GM08714 (cell line): ENCODE results near the gene TTLL11.

ENCODE experiments used
- H3K4me3 ChIP-seq: fragments of 200-500 bp; sonication (Bioruptor generic); 2 replicates; pipeline ENCODE4 v1.5.1; 2014; ENCODE audit warnings: mild to moderate bottlenecking, low read length, inconsistent platforms
- ZNF274 ChIP-seq: IDR thresholded peaks from 2 replicates; pipeline ENCODE4 v1.6.1; 2012; ENCODE audit warnings: mild to moderate bottlenecking, low read depth, low read length

TTLL11 gene

DNA sequence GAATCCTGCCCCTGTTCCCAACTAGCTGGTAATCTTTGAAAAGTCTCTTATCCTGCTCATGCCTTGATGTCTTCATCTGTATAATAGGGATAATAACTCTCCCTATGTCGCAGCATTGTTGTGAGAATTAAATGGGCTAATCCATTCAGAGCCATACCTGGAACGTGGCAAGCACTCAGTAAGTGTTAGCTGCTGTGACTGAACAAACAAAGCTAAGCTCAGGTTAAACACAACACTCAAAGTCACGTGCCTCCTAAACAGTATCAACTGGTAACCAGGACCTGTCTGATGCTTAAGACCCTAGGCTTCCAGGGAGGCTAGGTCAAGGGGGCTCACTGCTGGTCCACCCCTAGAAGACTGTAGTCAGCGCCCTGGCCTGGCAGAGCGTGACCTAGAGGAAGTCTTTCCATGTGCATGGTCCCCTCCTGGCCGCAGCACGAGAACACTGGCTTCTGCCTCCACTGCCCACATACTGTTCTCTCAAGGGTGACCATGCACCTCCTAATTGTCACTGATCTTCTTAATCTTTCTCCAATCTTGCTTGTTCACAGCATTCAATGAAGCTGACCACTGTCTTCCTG, 211.1 kb downstream of the TTLL11 start:
- TF ChIP-seq ZNF274: no peak
- no peak overlapping the region for H3K4me3 ChIP-seq

DNA sequence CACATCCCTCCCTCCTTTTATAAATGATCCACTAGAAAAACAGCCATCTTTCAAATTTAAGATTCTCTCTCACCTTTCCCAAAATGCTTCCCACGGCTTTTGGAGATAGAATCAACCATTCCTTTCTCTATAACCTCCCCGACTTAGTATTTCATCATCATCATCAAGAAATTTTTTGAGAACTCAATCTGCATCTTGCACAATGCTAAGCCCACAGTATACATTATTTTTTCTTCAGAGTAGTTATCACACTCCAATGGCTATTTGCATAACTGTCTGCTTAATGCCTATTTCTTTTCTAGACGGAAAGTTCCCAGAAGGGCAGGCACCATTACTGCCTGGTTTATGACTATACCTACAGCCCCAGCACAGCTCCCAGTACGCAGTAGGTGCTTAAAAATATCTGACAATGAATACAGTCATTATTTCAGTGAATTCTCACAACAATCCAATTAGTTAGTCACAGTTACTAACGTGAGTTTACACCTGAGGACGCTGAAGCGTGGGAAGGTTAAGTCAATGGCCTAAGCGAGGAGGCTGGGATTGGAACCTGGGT, 212.7 kb downstream of the TTLL11 start:
- no peak for TF ChIP-seq ZNF274
- H3K4me3 ChIP-seq: no peak overlapping the region

DNA sequence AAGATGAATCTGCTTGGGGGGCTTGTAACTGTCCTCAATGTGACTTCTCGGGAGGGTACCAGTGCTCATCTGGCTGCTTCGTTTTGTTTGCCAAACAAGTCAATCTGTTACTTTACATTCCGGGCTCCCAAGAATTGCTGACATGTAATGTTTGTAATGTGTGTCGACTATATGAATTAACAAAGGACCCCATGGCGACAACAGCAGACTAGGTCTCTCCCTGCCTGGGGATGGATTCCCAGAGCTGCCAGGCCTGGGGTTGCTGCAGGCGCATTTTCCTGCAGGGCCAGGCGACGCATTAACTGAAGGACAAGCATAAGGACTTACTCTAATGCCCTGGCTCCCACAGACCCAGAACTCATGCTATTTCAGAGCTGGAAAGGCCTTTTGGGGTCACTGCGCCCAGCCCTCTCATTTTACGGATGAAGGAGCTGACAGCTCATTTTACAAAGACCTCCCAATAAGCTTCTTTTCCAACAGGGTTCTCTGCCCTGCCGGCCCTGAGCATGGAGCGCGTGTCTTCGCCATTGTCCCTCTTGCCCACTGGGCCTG, 214.8 kb downstream of the TTLL11 start:
- TF ChIP-seq ZNF274: no peak

DNA sequence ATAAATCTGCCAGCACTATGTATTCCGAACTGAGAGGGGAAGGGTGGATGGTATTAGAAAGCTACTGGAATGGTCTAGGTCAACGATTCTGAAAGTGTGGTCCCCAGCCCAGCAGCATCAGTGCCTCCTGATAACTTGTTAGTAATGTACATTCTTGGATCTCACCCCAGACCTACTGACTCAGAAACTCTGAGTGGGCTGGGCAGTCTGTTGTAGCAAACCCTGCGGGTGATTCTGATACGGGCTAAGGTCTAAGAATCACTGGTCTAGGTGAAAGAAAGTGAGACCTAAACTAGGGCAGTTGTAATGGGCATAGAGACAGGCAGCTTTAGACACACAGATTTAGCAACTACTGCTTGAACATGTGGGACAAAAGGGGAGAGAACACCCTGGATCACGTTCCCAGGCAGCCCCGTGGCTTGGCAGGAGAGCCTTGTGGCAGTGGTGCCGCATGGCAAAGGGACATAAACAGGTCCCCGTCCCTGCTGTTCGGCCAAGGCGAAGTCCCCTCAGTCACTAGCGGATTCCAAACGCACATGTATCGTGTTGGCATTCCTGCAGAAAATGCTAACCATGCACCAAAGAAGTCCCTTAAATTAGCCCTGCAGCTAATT, 216.3 kb downstream of the TTLL11 start:
- no peak for TF ChIP-seq ZNF274

More for the DNA sequence above, 214.8 kb downstream of the TTLL11 start:
- H3K4me3 ChIP-seq: no peak overlapping the region

DNA sequence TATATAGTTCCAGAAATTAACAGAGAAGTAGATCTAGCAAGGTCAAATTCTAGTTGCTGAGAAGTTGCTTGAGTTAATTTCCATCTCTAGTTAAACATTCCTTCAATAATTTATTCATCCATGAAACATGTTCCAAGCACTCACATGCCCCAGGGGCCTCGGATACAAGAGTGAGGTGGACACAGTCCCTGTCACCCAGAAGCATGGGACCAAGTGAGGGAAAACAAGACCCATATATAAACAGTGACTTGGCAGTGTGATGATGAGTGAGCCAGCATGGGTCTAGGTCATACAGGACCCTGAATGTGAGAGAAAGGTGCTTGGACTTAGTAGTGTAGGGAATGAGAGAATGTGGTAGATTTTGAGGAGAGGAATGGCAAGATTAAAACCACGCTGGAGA, 216.9 kb downstream of the TTLL11 start:
- no peak for TF ChIP-seq ZNF274
- no peak overlapping the region for H3K4me3 ChIP-seq

More for the DNA sequence above, 216.3 kb downstream of the TTLL11 start:
- no peak overlapping the region for H3K4me3 ChIP-seq

DNA sequence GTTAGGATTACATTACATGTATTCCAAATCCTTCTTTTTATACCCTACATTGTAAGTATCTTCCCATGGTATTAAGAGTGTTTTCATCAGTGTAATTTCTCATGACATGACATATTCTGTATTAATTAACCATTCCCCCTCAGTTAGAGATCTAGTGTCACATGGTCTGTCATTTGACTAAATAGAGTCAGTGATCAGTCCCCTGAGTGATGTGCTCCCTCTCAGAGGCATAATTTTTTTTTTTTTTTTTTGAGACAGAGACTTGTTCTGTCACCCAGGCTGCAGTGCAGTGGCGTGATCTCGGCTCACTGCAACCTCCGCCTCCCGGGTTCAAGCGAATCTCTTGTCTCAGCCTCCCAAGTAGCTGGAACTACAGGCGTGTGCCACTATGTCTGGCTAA, 218.6 kb downstream of the TTLL11 start:
- no peak overlapping the region for H3K4me3 ChIP-seq
- TF ChIP-seq ZNF274: no peak

DNA sequence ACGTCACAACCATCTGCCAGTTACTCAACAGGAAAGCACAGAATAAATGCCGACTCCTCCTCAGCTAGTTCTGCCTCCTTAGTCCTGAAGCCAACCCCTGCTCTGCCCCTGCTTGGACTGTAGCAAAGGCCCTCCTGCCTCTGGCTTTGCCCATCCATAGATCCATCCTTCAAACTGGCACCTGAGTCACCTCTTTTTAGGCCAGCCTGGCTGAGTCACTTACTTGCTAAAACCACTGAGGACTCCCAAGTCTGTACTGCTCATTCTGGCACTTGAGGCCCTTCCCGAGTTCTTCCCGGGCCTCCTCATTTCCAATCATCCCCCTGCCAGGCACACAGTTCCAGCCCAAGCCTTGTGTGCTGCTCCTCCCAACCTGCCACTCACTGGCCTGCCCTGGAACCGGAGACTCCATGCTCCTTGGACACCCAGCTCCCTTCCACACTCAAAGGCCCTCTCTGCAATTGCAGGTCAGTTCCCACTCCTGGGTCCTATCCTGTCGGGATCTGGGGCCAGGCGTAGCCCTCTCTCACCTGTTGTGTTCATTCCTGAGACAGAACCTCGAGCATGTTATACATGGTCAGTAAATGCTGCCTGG, 221.6 kb downstream of the TTLL11 start:
- no peak for TF ChIP-seq ZNF274
- H3K4me3 ChIP-seq: no peak overlapping the region

DNA sequence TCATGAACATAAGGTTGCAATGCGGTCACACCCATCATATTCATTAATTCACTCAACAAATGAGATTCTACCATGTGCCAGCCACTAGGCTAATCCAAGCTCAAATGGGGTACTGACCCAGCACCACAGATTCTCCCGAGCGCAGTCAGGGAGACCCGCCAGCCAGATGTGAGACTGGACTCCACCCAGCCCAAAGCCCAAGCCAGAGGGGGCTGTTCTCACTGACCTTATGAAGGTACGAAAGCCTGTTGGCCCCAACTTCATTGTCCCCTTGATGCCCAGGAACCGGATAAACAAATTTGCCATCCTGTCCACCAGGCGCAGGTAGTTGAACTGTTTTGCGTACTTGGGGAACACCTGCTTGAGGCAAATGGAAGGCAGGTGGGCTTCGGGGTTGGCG, 222.8 kb downstream of the TTLL11 start:
- no peak for TF ChIP-seq ZNF274

DNA sequence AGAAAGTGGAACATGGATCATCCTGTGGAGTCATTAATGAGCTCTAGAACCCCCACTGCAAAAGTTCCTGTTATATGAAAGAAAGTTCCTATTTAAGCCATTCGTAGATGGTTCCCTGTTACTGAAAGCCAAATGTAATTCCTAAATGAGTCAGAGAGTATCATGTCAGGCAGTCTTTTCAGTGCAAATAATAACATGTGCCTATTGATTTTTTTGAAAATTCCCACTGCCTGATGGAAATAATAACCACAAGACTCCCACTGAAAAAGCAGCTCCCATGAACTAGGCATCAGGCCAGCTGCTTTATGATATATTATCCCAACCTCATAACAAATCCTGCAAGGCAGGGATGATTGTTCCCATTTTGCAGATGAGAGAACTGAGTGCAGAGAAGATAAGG, 224.5 kb downstream of the TTLL11 start:
- no peak overlapping the region for H3K4me3 ChIP-seq

More for the DNA sequence above, 222.8 kb downstream of the TTLL11 start:
- no peak overlapping the region for H3K4me3 ChIP-seq

DNA sequence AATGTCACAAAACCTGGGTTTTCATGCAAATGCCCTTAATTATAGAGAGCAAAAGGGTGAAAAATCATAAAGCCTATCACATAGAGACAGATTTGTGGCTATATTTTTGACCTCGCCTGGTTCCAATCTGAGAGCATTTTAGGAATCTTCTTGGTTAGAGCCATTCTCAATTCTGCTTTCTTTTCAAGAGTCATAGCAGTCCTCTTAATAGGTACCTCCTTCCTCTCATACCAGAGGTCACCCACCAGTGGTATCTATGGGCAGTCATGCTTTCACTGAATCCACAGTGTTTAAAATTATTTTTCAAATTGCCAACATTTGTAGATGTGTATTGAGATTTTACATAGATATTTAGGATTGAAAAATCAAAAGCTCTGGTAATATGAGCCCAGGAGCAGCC, 226.2 kb downstream of the TTLL11 start:
- no peak overlapping the region for H3K4me3 ChIP-seq
- no peak for TF ChIP-seq ZNF274

More for the DNA sequence above, 224.5 kb downstream of the TTLL11 start:
- no peak for TF ChIP-seq ZNF274

DNA sequence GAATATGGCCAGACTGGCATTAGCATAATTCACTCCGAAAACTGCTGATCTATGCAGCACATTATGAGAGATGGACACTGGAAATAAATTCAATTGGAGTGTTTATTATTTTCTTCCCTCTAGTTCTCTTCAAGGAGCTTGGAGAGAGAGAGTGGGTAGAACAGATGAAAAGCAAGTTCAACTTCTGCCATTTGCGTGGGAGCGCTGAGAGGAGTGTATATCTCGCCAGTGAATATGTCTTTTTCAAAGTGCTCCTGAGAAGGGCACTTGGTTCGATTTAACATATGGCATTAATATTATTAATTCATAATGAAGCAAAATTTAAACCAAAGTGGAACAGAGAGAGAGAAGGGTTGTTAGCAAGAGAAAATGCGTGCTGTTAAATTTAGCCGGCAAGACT, 227.2 kb downstream of the TTLL11 start:
- no peak for TF ChIP-seq ZNF274

DNA sequence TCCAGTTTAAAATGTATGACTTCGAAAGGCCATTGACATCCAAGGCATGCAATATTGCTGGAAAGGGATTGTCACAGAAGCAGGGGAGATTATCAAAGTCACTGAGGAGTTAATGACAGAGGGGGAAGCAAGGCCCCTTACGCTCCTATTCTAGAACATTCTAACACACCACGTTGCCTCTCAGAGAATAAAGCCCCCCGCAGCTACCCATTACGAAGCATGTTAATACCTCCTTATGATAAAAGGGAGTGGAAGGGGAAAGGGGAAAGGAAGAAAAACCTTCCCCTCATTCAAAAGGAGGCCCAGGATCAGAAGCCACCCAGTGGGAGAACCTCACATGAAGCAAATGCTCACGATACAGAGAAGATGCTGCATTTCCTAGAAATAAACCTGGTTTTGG, 228.0 kb downstream of the TTLL11 start:
- no peak for TF ChIP-seq ZNF274
- H3K4me3 ChIP-seq: no peak overlapping the region

More for the DNA sequence above, 227.2 kb downstream of the TTLL11 start:
- H3K4me3 ChIP-seq: no peak overlapping the region

DNA sequence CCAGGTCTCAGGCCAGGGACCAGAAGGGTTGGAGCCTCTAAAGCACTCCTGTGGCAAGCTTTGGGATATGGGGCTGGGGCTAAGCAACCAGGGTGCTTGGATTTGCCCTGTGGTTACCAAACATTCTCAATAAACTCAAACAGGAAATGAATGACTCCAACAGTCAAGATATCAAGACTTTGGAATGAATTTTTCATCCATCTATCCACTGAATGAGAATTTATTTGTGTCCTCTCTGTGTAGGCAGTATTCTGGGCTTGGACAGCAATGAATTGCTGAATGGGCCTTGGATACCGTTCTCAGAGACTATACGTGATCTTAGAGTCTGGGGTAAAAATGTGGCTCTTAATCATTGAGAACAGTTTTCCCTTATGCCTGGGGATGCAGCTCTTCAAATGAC, 229.2 kb downstream of the TTLL11 start:
- TF ChIP-seq ZNF274: no peak
- no peak overlapping the region for H3K4me3 ChIP-seq

DNA sequence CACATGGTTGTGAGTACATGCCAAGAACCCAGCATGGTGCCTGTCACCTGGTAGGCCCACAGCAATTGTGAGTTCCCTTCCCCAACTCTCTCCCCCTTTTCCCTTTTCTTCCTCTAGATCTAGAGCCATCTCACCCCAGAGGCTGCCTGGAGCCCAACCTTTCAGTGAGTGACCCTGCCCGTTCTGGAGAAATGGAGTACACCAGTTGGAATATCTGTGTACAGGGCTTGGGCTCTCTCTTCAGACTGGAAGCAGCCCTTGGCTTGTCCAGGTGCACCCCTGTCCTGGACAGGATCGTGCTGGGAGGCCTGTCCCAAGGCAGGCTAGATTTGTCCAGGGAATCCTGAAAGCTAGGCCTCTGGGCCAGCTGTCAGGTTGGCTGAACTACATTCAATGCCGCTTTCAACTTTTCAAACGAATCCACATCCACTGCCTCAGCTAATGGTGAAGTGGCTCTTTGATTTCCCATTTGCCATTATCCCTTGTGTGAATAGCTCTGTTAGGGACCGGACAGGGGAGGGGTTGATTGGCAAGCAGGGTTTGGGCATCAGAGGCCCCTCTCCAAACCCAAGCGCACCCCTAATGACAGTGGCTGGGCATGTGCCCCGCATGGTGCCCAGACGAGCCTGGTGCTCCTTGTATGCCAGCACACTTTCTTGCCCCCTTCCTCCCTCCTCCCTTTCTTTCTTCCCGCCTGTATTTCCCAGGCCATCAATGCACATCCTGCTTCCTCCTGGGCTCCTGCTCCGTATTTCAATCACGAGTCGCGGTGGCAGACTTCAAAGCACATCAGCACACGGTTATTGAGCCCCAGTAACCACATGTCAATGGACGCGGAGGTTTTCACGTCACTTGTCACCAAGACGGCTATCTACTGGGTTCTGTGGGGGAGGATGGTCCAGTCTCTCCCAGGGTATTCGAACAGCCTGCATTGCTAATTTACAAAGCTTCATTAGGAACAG, 230.5 kb downstream of the TTLL11 start:
- no peak for TF ChIP-seq ZNF274
- no peak overlapping the region for H3K4me3 ChIP-seq
